IMR-90 (cell line): ENCODE data around the gene LRFN2. TPM values are rescaled to one million over a fixed set of nuclear protein-coding genes. Genes with fewer than 3 reads are reported as not detected.

ENCODE experiments used
- ATAC-seq: fragments of 200-7000 bp; cut with Tn5 transposase; 2 replicates; pipeline ENCODE4 v1.9.1; 2020; ENCODE audit warnings: low read depth, mild to moderate bottlenecking, moderate library complexity
- BruUV-seq: library from RNA; stranded (reverse); fragments of 400-500 nt; replicated peaks from 2 replicates; lab custom pipeline; 2021; lab: Mats Ljungman, UMichigan
- CTCF ChIA-PET: fragments of 300-600 bp; formaldehyde crosslinking; extraction: SDS; loops from one replicate; lab custom pipeline; 2021; ENCODE audit warnings: antibody characterized with exemption; lab: Yijun Ruan, JAX
- POLR2A ChIA-PET: fragments of 300-600 bp; sonication (Branson Sonifier 250); formaldehyde crosslinking; loops from one replicate; lab custom pipeline; 2022; ENCODE audit warnings: antibody characterized with exemption; ENCODE audit not compliant: unreplicated experiment; lab: Charles Lee
- DNase-seq: peaks from one replicate; pipeline ENCODE4 v3.0.0; 2013
- H2AFZ ChIP-seq: replicated peaks from 2 replicates; pipeline ENCODE3; 2013; ENCODE audit warnings: low read length, mild to moderate bottlenecking; ENCODE audit not compliant: poor library complexity
- H2AK5ac ChIP-seq: 2 replicates; pipeline ENCODE4 v1.6.1; 2013; ENCODE audit warnings: low read depth, low read length, inconsistent platforms
- H2AK9ac ChIP-seq: replicated peaks from 2 replicates; pipeline ENCODE3; 2013; ENCODE audit warnings: mild to moderate bottlenecking, low read depth, low read length, moderate library complexity; ENCODE audit not compliant: poor library complexity
- H2BK120ac ChIP-seq: 2 replicates; pipeline ENCODE4 v1.6.1; 2013; ENCODE audit warnings: low read depth, low read length, inconsistent platforms
- H2BK15ac ChIP-seq: 3 replicates; pipeline ENCODE4 v1.6.1; 2013; ENCODE audit warnings: low read depth, low read length, inconsistent platforms
- H2BK20ac ChIP-seq: 2 replicates; pipeline ENCODE4 v1.6.1; 2013; ENCODE audit warnings: low read depth, mild to moderate bottlenecking, inconsistent platforms, low read length, moderate library complexity
- H2BK5ac ChIP-seq: 2 replicates; pipeline ENCODE4 v1.6.1; 2013; ENCODE audit warnings: mild to moderate bottlenecking, low read depth, low read length, inconsistent platforms; ENCODE audit not compliant: poor library complexity, severe bottlenecking
- H3K14ac ChIP-seq: replicated peaks from 2 replicates; pipeline ENCODE4 v1.6.1; 2013; ENCODE audit warnings: low read depth, low read length, inconsistent platforms
- H3K18ac ChIP-seq: 2 replicates; pipeline ENCODE4 v1.6.1; 2013; ENCODE audit warnings: low read depth, low read length, control low read depth
- H3K23ac ChIP-seq: 2 replicates; pipeline ENCODE4 v1.6.1; 2013; ENCODE audit warnings: low read depth, low read length, inconsistent platforms
- H3K27ac ChIP-seq: 2 replicates; pipeline ENCODE4 v1.5.1; 2013; ENCODE audit warnings: mild to moderate bottlenecking, control low read depth, low read length; ENCODE audit not compliant: insufficient read depth
- H3K27me3 ChIP-seq: 2 replicates; pipeline ENCODE4 v1.6.1; 2013; ENCODE audit warnings: low read length; ENCODE audit not compliant: control insufficient read depth, insufficient read depth
- H3K36me3 ChIP-seq: 2 replicates; pipeline ENCODE4 v1.6.1; 2013; ENCODE audit warnings: low read length, mixed read lengths; ENCODE audit not compliant: control insufficient read depth, insufficient read depth
- H3K4ac ChIP-seq: 2 replicates; pipeline ENCODE4 v1.6.1; 2013; ENCODE audit warnings: low read depth, low read length, inconsistent platforms
- H3K4me1 ChIP-seq: 2 replicates; pipeline ENCODE4 v1.6.1; 2013; ENCODE audit warnings: low read length, mixed read lengths; ENCODE audit not compliant: control insufficient read depth, insufficient read depth
- H3K4me2 ChIP-seq: 2 replicates; pipeline ENCODE4 v1.6.1; 2013; ENCODE audit warnings: low read depth, mild to moderate bottlenecking, control low read depth, low read length, moderate library complexity
- H3K4me3 ChIP-seq: 2 replicates; pipeline ENCODE4 v1.5.1; 2013; ENCODE audit warnings: low read depth, mild to moderate bottlenecking, control low read depth, low read length, moderate library complexity; ENCODE audit not compliant: insufficient read depth
- H3K56ac ChIP-seq: 2 replicates; pipeline ENCODE4 v1.6.1; 2013; ENCODE audit warnings: low read length, inconsistent platforms; ENCODE audit not compliant: insufficient read depth; ENCODE audit errors: extremely low read depth
- H3K79me1 ChIP-seq, 2 experiments: 2 replicates each; pipeline ENCODE4 v1.6.1; 2013; ENCODE audit warnings: low read length in 2 of 2, inconsistent platforms in 1 of 2, low read depth in 1 of 2
- H3K9ac ChIP-seq: 2 replicates; pipeline ENCODE4 v1.6.1; 2013; ENCODE audit warnings: low read depth, low read length, control low read depth
- H3K9me1 ChIP-seq: 2 replicates; pipeline ENCODE4 v1.6.1; 2013; ENCODE audit warnings: low read length, inconsistent platforms; ENCODE audit not compliant: insufficient read depth
- H3K9me3 ChIP-seq: 2 replicates; pipeline ENCODE4 v1.6.1; 2013; ENCODE audit warnings: low read length; ENCODE audit not compliant: control insufficient read depth, insufficient read depth
- H4K20me1 ChIP-seq: 2 replicates; pipeline ENCODE4 v1.6.1; 2013; ENCODE audit warnings: low read length, inconsistent platforms; ENCODE audit not compliant: insufficient read depth
- H4K5ac ChIP-seq: 2 replicates; pipeline ENCODE4 v1.6.1; 2013; ENCODE audit warnings: mild to moderate bottlenecking, low read depth, low read length, control low read depth
- H4K8ac ChIP-seq, 2 experiments: 2 replicates each; pipeline ENCODE4 v1.6.1; 2013; ENCODE audit warnings: low read depth in 2 of 2, low read length in 2 of 2, control low read depth in 1 of 2, inconsistent platforms in 1 of 2
- H4K91ac ChIP-seq: 2 replicates; pipeline ENCODE4 v1.6.1; 2013; ENCODE audit warnings: low read depth, low read length, inconsistent platforms; ENCODE audit not compliant: insufficient read depth
- CHD1 ChIP-seq: IDR thresholded peaks from 2 replicates; pipeline ENCODE4 v1.6.1; 2012; ENCODE audit warnings: low read depth, low read length, improper control_type of control experiment
- MAZ ChIP-seq: IDR thresholded peaks from 2 replicates; pipeline ENCODE4 v1.6.1; 2012; ENCODE audit warnings: low read depth, mild to moderate bottlenecking, low read length, improper control_type of control experiment, moderate library complexity, borderline replicate concordance
- MXI1 ChIP-seq: IDR thresholded peaks from 2 replicates; pipeline ENCODE4 v1.6.1; 2012; ENCODE audit warnings: low read depth, mild to moderate bottlenecking, low read length, moderate library complexity, borderline replicate concordance
- NFE2L2 ChIP-seq: fragments of 150-350 bp; IDR thresholded peaks from 2 replicates; pipeline ENCODE4 v1.6.1; 2016; ENCODE audit warnings: low read depth, mild to moderate bottlenecking, low read length
- POLR2A ChIP-seq: IDR thresholded peaks from 2 replicates; pipeline ENCODE4 v1.6.1; 2012; ENCODE audit warnings: mild to moderate bottlenecking, low read depth, low read length
- RFX5 ChIP-seq: IDR thresholded peaks from 2 replicates; pipeline ENCODE4 v1.8.0; 2012; ENCODE audit warnings: low read depth, mild to moderate bottlenecking, low read length, moderate library complexity
- WGBS, 2 experiments: methylation state at CpG; one replicate each; pipeline versions ENCODE4 v1.1.5 to v1.1.7; 2013; ENCODE audit warnings: missing lambda C conversion rate in 2 of 2; ENCODE audit not compliant: insufficient read length in 1 of 2; ENCODE audit errors: extremely low coverage in 2 of 2; 5-methylcytosine and 5-hydroxymethylcytosine counted together
- dilution Hi-C: fragments of 300-500 bp; cut with HindIII; formaldehyde crosslinking; loops from one replicate; pipeline ENCODE4 v1.14.3; 2018; ENCODE audit warnings: low sequenced_read_pairs; ENCODE audit not compliant: unreplicated experiment
- in situ Hi-C: fragments of 300-500 bp; cut with MboI; formaldehyde crosslinking; loops from 3 replicates; pipeline ENCODE4 v1.14.3; 2019; ENCODE audit warnings: low sequenced_read_pairs, inconsistent platforms, mixed read lengths
- intact Hi-C: fragments of 100-400 bp; cut with micrococcal nuclease; formaldehyde crosslinking; loops from 2 replicates; pipeline ENCODE4 v1.10.0; 2022
- polyA plus RNA-seq, 3 experiments: library from polyadenylated mRNA; depleted of rRNA; stranded (reverse); fragments of >200 nt; gene quantifications; 2 replicates each; pipeline ENCODE4 v1.2.3, GENCODE V29; 2012; ENCODE audit warnings: low replicate concordance in 1 of 3
- total RNA-seq: library from RNA; depleted of rRNA; stranded (reverse); fragments of >200 nt; gene quantifications from 2 replicates; pipeline ENCODE4 v1.2.3, GENCODE V29; 2012
- TF ChIP-seq, protein P1 (sequence below): conservative IDR thresholded peaks from 2 replicates; pipeline ENCODE4 v1.5.1; 2012; ENCODE audit warnings: mild to moderate bottlenecking, low read depth, low read length, improper control_type of control experiment

The LRFN2 gene
- total and polyA plus RNA-seq, 2 of the 4 experiments (the other 2 are of a cell fraction) = not detected

DNA sequence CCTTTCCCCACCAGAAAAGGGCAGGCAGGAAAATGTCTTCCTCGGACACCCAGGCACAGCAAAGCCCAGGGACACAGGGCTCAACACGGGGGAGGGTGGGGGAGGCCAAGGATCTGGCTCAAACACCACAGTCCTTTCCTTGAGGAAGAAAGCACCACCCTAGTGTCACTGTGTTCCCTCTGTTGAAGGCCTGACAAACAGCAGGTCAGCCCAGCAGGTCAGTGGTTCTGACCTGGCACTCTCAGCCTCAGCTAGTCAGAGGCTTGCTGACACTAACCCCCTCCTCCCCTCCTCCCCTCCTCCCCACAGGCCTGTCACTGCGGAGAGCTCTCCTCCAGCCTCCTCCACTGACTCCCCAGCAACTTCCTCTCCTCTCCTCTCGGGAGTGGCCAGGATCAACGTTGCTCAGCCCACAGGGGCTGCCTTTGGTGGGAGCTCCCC is 239.6 kb downstream of the LRFN2 start:
- TF ChIP-seq RFX5 = no peak
- TF ChIP-seq MXI1 = no peak
- TF ChIP-seq NFE2L2 = no peak
- no peak for TF ChIP-seq CHD1
- TF ChIP-seq, protein P1, sequence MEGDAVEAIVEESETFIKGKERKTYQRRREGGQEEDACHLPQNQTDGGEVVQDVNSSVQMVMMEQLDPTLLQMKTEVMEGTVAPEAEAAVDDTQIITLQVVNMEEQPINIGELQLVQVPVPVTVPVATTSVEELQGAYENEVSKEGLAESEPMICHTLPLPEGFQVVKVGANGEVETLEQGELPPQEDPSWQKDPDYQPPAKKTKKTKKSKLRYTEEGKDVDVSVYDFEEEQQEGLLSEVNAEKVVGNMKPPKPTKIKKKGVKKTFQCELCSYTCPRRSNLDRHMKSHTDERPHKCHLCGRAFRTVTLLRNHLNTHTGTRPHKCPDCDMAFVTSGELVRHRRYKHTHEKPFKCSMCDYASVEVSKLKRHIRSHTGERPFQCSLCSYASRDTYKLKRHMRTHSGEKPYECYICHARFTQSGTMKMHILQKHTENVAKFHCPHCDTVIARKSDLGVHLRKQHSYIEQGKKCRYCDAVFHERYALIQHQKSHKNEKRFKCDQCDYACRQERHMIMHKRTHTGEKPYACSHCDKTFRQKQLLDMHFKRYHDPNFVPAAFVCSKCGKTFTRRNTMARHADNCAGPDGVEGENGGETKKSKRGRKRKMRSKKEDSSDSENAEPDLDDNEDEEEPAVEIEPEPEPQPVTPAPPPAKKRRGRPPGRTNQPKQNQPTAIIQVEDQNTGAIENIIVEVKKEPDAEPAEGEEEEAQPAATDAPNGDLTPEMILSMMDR = no peak
- no peak for TF ChIP-seq MAZ
- TF ChIP-seq POLR2A = no peak
- no peak for ATAC-seq
- in situ Hi-C loops (no loop called here), dilution Hi-C loops (no loop called here), intact Hi-C loops (no loop called here)
- no peaks in the 10 kb centered on the region for H3K9me1 ChIP-seq
- CTCF ChIA-PET = no interaction called here
- H3K4me3 ChIP-seq = no peak overlapping the region
- no peak overlapping the region for H3K9ac ChIP-seq
- WGBS, 2 experiments = no CpG with 5 or more reads among the region's 5 CpGs
- H2AK9ac ChIP-seq = no peak overlapping the region
- no peaks in the 10 kb centered on the region for H3K27me3 ChIP-seq
- H3K56ac ChIP-seq = no peak overlapping the region
- H3K4ac ChIP-seq = no peak overlapping the region
- no peak overlapping the region for H3K23ac ChIP-seq
- H2BK5ac ChIP-seq = no peak overlapping the region
- H4K20me1 ChIP-seq = no peaks in the 10 kb centered on the region
- H3K14ac ChIP-seq = no peak overlapping the region
- no peak overlapping the region for H2BK120ac ChIP-seq
- H3K4me1 ChIP-seq = no peaks in the 10 kb centered on the region
- H4K5ac ChIP-seq = no peak overlapping the region
- H3K4me2 ChIP-seq = no peak overlapping the region
- H3K27ac ChIP-seq = no peak overlapping the region
- no peaks in the 10 kb centered on the region for H3K9me3 ChIP-seq
- H2AFZ ChIP-seq = no peak overlapping the region
- no peak overlapping the region for H2BK20ac ChIP-seq
- H3K36me3 ChIP-seq = no peaks in the 10 kb centered on the region
- no peak overlapping the region for H4K91ac ChIP-seq
- no TSS peak for BruUV-seq
- POLR2A ChIA-PET = no interaction called here
- H2AK5ac ChIP-seq = no peak overlapping the region
- no peak overlapping the region for H2BK15ac ChIP-seq
- H3K18ac ChIP-seq = no peak overlapping the region
- no peak for DNase-seq
- no peaks in the 10 kb centered on the region for H3K79me1 ChIP-seq
- H4K8ac ChIP-seq = no peak overlapping the region
